Erythroblast (primary cell): Measurements from ENCODE around the gene CPM.

Source experiments
- GATA1 ChIP-seq: IDR thresholded peaks from 2 replicates; pipeline ENCODE4 v1.6.1; 2011; ENCODE audit warnings: low read depth, mild to moderate bottlenecking, control low read depth, low read length, moderate library complexity
- POLR2A ChIP-seq: IDR thresholded peaks from 2 replicates; pipeline ENCODE4 v1.6.1; 2011; ENCODE audit warnings: mild to moderate bottlenecking, low read length

DNA sequence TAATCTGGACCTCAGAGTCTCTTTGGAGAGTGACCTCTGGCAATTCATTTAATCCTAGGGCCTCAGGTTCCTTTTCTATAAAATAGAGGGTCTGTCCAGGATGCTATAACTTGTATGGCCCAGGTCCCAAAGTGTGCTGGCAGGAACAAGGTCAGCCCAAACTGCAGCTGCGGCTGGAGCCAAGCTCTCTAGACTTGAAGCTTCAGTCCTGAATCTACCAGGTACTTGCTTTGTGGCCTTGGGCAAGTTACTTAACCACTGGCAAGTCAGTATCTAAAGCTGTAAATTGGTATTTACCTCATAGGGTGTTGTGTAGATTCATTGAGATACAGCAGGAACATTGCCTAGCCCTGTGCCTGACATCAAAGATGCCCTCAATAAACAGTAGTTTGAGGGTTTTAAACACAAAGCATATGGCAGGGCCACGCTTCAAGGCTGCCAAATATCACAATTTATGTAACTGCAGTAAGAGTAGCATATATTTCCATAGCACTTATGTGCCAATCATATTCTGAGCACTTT lies 21.7 kb downstream of the CPM start:
- TF ChIP-seq POLR2A (no peak), GATA1 (no peak)
